Neuron (in vitro differentiated cells): ENCODE results near the gene KRTAP12-1.

Experiments
- H2AFZ ChIP-seq: one replicate; pipeline ENCODE4 v1.6.1; 2013; ENCODE audit warnings: low read depth, mild to moderate bottlenecking, inconsistent platforms, low read length, moderate library complexity
- H3K27me3 ChIP-seq: one replicate; pipeline ENCODE4 v1.6.1; 2013; ENCODE audit warnings: low read length; ENCODE audit not compliant: insufficient read depth
- H3K36me3 ChIP-seq: one replicate; pipeline ENCODE4 v1.6.1; 2013; ENCODE audit warnings: low read length; ENCODE audit not compliant: insufficient read depth
- H3K4me1 ChIP-seq: one replicate; pipeline ENCODE4 v1.6.1; 2013; ENCODE audit warnings: low read length; ENCODE audit not compliant: insufficient read depth
- H3K4me3 ChIP-seq: 2 replicates; pipeline ENCODE4 v1.5.1; 2013; ENCODE audit warnings: mild to moderate bottlenecking, low read length, moderate library complexity
- H3K9me3 ChIP-seq: one replicate; pipeline ENCODE4 v1.6.1; 2013; ENCODE audit warnings: low read length

KRTAP12-1 gene

GRCh38 chr21:44720170-44720569 is 38.2 kb upstream of the KRTAP12-1 start:
- Histone ChIP-seq H3K4me1 (peaks cover 13% of the 10 kb centered on the region), H2AFZ (no peak overlapping the region), H3K36me3 (no peaks in the 10 kb centered on the region), H3K9me3 (peaks cover 5% of the 10 kb centered on the region), H3K27me3 (peaks cover 24% of the 10 kb centered on the region), H3K4me3 (no peak overlapping the region)

- no peaks in the 10 kb centered on the region for H3K36me3 ChIP-seq
Observed at GRCh38 chr21:44718571-44718970, 36.6 kb upstream of the KRTAP12-1 start.

GRCh38 chr21:44718093-44718492 is 36.1 kb upstream of the KRTAP12-1 start:
- Histone ChIP-seq H3K4me3 (no peak overlapping the region), H3K9me3 (no peaks in the 10 kb centered on the region), H3K36me3 (no peaks in the 10 kb centered on the region), H2AFZ (no peak overlapping the region), H3K4me1 (peaks cover 12% of the 10 kb centered on the region), H3K27me3 (peaks cover 40% of the 10 kb centered on the region)

More at GRCh38 chr21:44718571-44718970, 36.6 kb upstream of the KRTAP12-1 start:
- Histone ChIP-seq H2AFZ (no peak overlapping the region), H3K4me1 (peaks cover 13% of the 10 kb centered on the region), H3K27me3 (peaks cover 37% of the 10 kb centered on the region), H3K4me3 (no peak overlapping the region), H3K9me3 (no peaks in the 10 kb centered on the region)

GRCh38 chr21:44716984-44717383 is 35.0 kb upstream of the KRTAP12-1 start:
- Histone ChIP-seq H3K27me3 (peaks cover 46% of the 10 kb centered on the region), H3K4me3 (no peak overlapping the region), H3K36me3 (no peaks in the 10 kb centered on the region), H3K4me1 (peaks cover 10% of the 10 kb centered on the region), H3K9me3 (no peaks in the 10 kb centered on the region), H2AFZ (no peak overlapping the region)

DNA sequence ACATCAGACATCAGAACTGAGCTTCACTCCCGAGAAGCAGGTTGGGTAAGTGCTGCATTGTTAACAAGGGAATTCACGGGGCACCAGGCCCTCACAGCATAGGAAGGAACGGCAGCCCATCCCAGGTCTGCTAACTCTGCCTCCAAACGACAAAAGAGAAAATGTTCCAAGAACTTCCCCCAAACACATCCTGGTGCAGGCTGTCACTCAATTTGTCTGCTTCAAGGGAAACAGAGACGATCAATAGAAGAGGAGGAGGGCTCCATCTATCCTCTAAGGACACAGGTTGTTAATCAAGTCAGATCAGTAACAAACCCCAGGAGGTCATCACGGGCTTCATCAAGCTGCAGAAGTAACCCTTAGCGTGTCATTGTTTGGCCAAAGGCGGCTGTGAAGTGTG is 32.9 kb upstream of the KRTAP12-1 start:
- H3K36me3 ChIP-seq, result no peaks in the 10 kb centered on the region
- no peaks in the 10 kb centered on the region for H3K9me3 ChIP-seq
- H2AFZ ChIP-seq, result no peak overlapping the region
- H3K4me3 ChIP-seq, result no peak overlapping the region
- peaks cover 61% of the 10 kb centered on the region for H3K27me3 ChIP-seq
- H3K4me1 ChIP-seq, result peaks cover 18% of the 10 kb centered on the region

GRCh38 chr21:44713846-44714245 is 31.9 kb upstream of the KRTAP12-1 start:
- H3K36me3 ChIP-seq, result no peaks in the 10 kb centered on the region
- H3K27me3 ChIP-seq, result peaks cover 71% of the 10 kb centered on the region
- peaks cover 17% of the 10 kb centered on the region for H3K4me1 ChIP-seq
- H3K9me3 ChIP-seq, result no peaks in the 10 kb centered on the region
- H2AFZ ChIP-seq, result no peak overlapping the region
- H3K4me3 ChIP-seq, result no peak overlapping the region

DNA sequence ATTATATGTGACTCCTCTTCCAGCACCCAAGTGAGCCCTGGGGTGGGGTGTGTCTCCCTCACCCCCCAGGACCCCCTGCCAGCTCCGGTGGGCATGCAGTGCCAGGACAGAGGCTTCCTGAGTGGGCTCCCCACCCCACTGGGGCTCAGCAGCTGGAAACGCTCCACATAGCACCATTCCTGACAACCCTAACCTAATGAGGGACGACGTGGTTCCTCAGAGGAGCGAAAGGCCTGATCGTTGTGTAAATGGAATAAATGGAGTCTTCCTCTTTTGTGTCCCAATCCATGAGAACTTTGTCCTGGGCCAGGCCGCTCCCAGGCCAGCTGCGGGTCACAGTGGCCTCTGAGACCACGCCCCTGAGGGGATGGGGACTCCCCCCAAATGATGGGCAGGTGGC is 31.2 kb upstream of the KRTAP12-1 start:
- Histone ChIP-seq H3K4me3 (no peak overlapping the region), H3K4me1 (peaks cover 12% of the 10 kb centered on the region), H3K27me3 (peaks cover 72% of the 10 kb centered on the region), H3K9me3 (no peaks in the 10 kb centered on the region), H2AFZ (no peak overlapping the region), H3K36me3 (no peaks in the 10 kb centered on the region)

DNA sequence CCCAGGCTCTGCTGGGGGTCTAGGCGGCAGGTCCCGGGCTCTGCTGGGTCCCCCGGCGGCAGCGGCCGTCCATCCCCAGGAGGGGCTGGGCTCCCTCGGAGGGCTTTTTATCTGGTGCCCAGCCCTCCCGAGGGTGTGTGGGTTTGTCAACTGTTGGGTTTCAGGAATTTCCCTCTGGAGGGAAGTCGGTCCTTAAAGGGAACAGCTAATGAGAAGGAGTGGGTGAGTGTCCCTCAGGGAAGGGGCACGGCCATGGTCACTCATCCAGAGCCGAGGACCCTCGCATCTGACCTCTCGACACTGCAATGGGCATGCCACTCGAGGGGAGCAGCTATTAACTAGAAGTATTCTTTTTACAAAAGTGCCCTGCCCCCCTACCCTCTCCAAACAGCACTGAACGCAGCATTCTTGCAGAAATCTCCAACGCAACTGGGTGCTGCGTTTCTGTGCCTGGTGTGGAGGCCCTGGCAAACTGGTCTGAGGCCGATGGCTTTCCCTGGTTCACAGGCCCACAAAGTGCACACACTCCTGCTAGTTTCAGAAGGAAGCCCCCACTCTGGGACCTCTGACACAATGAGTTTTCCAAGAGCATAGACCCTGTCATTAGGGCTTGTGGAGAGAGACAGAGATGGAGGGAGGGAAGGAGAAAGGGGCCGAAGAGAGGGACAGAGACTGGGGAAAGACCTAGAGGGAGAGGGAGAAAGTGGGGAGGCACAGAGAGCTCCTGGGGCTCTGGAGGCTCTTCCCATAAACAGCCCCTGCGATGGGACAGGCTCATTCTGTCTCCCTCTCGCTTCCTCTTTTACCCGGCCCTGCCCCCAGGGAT is 30.5 kb upstream of the KRTAP12-1 start:
- Histone ChIP-seq H3K4me3 (no peak overlapping the region), H3K9me3 (no peaks in the 10 kb centered on the region), H3K4me1 (peaks cover 11% of the 10 kb centered on the region), H3K27me3 (peaks cover 79% of the 10 kb centered on the region), H3K36me3 (no peaks in the 10 kb centered on the region), H2AFZ (no peak overlapping the region)

- Histone ChIP-seq H2AFZ (no peak within 1 kb of the TSS), H3K27me3 (peaks cover 87% of the 10 kb centered on the region), H3K4me3 (no peak within 1 kb of the TSS), H3K9me3 (no peaks in the 10 kb centered on the region), H3K4me1 (peaks cover 11% of the 10 kb centered on the region), H3K36me3 (no peaks in the 10 kb centered on the region)
Observed at GRCh38 chr21:44711327-44712202, 29.6 kb upstream of the KRTAP12-1 start, which contains the start of gene TSPEAR. Gene TSPEAR (minus strand): TSS chr21:44711572. CDS start chr21:44711514, 58 bp downstream.

GRCh38 chr21:44710756-44711326 is 28.9 kb upstream of the KRTAP12-1 start:
- Histone ChIP-seq H2AFZ (no peak overlapping the region), H3K36me3 (no peaks in the 10 kb centered on the region), H3K9me3 (peaks cover 3% of the 10 kb centered on the region), H3K4me3 (no peak overlapping the region), H3K4me1 (peaks cover 11% of the 10 kb centered on the region), H3K27me3 (peaks cover 90% of the 10 kb centered on the region)

DNA sequence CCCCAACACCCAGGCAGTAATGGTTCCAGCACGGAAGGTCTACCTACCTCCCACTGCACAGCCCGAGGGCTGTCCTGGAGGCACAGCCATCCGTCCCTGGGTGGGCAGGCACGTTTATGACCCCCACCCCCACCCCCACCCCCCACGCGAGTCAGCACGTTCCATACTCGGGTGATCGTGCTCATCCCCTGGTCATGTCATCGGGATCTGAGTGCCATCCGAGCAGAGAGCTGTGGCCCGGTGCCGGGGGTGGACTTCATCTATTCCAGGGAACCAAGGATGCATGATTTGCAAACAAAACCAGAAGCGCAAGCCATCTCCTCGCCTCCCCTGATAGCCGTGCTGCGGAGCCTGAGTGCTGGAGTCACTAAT is 28.3 kb upstream of the KRTAP12-1 start:
- Histone ChIP-seq H3K36me3 (no peaks in the 10 kb centered on the region), H2AFZ (no peak overlapping the region), H3K27me3 (peaks cover 87% of the 10 kb centered on the region), H3K4me1 (peaks cover 11% of the 10 kb centered on the region), H3K9me3 (peaks cover 3% of the 10 kb centered on the region), H3K4me3 (no peak overlapping the region)

DNA sequence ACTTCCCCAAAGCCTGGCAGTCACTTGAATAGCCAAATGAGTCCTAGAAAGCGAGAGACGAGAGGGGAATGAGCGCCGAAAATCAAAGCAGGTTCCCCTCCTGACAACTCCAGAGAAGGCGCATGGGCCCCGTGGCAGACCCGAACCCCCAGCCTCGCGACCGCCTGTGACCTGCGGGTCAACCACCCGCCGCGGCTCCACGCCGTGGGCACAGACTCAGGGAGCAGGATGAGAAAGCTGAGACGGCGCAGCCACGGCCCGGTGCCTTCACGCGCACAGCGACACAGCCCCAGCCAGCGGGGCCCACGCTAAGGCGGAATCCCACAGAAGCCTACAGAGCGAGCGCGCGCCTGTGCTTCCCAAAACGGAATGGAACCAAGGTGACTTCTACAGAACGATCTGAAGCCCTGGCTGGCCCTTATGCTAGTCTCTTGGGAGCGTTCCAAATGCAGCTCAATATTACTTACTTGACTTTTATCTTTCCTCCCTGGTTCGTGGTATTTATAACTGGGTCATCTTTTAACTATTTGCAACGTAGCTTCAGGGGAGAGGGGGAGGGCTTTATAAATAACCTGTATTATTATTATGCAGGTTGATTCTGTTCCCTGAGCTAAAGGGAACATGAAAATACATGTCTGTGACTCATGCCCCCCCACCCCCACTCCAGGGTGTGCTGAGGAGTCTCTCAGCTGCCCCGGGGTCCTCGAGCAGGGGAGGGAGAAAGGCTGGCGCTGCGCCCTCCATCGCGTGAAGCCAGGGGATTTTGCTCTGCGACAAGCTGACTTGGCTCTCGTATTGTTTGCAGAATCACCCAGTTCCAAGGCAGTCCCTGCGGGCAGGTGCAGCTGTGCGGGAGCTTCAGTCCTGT is 27.7 kb upstream of the KRTAP12-1 start:
- Histone ChIP-seq H3K36me3 (no peaks in the 10 kb centered on the region), H2AFZ (no peak overlapping the region), H3K27me3 (peaks cover 85% of the 10 kb centered on the region), H3K4me1 (peaks cover 11% of the 10 kb centered on the region), H3K4me3 (no peak overlapping the region), H3K9me3 (peaks cover 3% of the 10 kb centered on the region)
